Activated naive CD4-positive, alpha-beta T cell treated with Interleukin-2 at 50 U/mL for 16 hours (primary cell): ENCODE results near the gene MAP7.
"Not testable (repeated sequence)": the region's sequence is repeated elsewhere in the genome, so short reads cannot be mapped to it uniquely, and the experiment has no call there.

Source experiments
- DNase-seq: peaks from one replicate; pipeline ENCODE4 v3.0.0-alpha.2; 2020

The MAP7 gene

GRCh38 chr6:136465766-136466303 is 84.4 kb downstream of the MAP7 start:
- no peak for DNase-seq

- no peak for DNase-seq
Observed at GRCh38 chr6:136464874-136465273, 85.3 kb downstream of the MAP7 start.

- DNase-seq: no peak
Observed at GRCh38 chr6:136464148-136464547, 86.1 kb downstream of the MAP7 start.

GRCh38 chr6:136463743-136464142 is 86.5 kb downstream of the MAP7 start:
- no peak for DNase-seq

DNA sequence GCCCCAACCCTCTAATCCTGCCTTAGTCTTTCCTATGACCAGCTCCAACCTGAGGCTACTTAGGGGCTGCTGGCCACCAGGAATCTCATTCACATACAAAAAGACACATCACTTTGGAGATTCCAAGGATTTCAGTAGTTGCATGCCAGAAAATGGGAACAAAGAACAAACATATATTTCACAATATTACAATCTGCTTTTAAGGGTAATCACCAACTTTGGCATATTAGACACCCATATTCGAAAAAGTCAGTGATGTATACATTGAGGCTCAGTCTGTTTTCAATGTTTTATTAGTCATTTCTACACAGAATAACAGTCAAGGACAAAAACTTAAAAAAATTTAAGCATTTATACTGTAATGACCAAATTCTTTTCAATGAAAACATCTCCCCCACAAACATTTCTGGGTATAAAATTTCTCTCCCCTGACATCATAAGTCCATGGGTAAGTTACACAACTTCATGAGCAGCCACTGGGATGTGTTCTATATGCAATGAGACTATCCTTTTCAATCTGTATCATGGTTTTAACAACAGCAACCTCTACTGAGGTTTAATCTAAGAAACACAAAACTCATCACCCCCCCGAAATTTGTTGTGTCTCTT is 103.5 kb downstream of the MAP7 start:
- no peak for DNase-seq

GRCh38 chr6:136446145-136446544 is 104.1 kb downstream of the MAP7 start:
- DNase-seq: no peak

GRCh38 chr6:136445063-136445462 is 105.2 kb downstream of the MAP7 start:
- no peak for DNase-seq

GRCh38 chr6:136440203-136440602 is 110.0 kb downstream of the MAP7 start:
- no peak for DNase-seq

GRCh38 chr6:136439514-136440190 is 110.6 kb downstream of the MAP7 start:
- no peak for DNase-seq

- DNase-seq: no peak
Observed at GRCh38 chr6:136438441-136438840, 111.8 kb downstream of the MAP7 start.

- no peak for DNase-seq
Observed at GRCh38 chr6:136437246-136437645, 113.0 kb downstream of the MAP7 start.

DNA sequence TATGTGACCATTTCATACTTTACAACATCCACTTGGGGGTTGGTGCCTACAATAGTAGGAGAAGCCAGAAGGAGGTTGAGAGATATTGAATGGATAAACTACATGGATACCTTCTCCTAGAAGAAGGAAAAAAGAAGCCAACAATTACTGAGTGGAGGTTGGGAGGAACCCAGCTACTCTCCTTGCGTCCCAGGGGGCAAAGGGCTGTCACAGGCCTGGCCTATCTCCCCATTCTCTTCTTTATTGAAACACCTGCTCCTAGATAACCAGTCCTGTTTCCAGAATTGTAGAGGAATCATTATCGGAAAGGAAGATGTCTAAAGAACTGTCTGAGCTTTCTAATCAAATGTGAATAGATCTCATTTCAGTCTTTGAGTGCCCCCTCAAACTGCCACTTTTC is 115.1 kb downstream of the MAP7 start:
- DNase-seq: no peak

- not testable (repeated sequence) for DNase-seq
Observed at GRCh38 chr6:136431306-136431705, 118.9 kb downstream of the MAP7 start.

GRCh38 chr6:136429264-136430065 is 120.8 kb downstream of the MAP7 start:
- DNase-seq: no peak

DNA sequence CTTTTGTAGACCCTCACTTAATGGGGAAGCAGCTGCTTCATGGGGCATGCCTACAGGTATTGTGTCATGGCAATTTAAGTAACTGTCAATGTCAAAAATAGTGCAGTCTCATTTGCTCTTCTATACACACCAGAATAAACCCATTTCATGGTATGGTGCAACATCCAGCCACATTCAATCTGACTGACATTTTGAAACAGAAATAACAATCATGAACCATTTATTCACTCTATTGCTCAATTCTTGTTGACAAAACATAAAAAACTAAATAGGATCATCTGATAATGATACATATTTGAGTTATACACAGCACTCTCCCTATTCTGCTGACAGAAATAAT is 122.9 kb downstream of the MAP7 start:
- no peak for DNase-seq

DNA sequence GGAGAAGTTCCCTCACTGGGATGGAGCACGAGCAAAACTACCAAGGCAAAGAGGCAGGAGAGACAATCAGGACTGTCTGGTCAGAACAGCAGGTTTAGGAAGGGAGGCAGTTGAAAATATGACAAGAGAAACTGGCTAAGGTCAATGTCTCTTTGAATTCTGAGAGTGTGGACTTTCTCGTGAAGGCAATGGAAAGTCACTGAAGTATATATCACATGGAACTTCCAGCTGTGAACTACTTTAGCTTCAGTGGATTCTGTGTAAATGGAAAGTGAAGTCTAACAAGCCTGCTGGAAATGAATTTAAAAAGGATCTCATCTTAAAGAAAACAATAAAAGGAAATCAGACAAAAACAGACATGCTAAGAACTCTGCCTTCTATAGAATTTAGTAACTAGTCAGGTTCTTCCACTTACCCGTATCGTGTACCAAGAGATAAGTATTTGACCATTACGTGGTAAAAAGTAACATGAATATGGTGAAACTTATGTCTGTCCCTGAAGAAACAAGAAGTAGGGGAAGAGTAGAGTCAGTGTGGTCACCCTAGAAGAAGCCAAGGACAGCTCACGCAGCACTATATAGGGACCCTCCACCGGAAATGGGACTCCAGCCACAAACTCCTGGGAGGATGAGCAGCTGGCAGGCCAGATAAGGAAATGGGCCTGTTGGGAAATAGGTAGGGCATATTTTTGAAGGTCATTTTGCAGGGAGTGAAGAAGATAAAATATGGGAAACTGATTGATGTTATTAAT is 123.4 kb downstream of the MAP7 start:
- DNase-seq: no peak

DNA sequence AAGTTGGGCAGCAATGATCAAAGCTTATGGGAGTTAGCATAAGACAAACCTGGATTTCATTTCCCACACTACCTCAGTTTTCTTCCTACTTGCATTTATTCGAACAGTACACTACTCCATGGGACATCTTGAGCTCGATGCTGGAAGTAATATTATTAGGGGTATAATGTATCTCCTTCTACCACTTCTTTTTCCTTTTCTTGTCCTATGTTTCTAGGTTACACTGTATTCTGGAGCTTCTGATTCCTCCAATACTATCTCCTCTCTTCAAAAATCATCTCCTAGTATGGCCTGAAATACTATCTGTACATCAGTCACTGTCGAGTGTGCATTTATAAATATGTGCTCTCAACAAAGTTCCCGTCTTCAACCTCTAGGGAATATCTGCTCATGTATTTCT is 124.4 kb downstream of the MAP7 start:
- DNase-seq: no peak

DNA sequence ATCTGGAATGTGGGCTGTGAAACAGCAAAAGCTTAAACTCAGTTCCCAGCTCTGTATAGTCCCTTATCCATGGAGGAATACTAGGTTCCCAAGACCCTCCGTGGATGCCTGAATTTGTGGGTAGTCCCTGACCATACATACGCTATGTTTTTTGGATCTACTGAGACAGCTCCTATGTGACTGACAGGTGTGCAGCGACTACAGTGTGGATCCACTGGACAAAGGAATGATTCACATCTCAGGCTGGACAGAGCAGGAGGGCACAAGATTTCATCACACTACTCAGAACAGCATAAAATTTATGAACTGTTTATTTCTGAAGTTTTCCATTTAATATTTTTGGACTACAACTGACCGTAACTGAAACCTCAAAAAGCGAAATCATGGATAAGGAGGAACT is 125.3 kb downstream of the MAP7 start:
- no peak for DNase-seq

DNA sequence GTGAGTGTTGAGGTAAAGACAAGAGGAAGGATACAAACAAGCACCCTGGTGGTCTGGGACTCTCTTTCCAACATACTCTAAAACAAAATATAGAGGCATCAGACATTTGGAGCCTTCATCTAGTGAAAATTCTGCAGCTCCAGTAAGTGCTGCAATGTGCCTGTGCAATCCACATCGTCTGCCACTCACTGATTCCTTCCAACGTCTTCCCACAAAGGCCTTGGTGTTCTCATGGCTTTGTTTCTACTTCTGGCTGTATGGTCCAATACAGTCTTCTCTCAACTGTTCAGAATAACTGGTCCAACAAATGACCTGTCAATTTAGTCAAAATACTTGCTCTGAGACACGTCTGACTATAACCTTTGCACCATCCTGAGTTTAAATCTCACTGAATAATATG is 125.8 kb downstream of the MAP7 start:
- DNase-seq: no peak

DNA sequence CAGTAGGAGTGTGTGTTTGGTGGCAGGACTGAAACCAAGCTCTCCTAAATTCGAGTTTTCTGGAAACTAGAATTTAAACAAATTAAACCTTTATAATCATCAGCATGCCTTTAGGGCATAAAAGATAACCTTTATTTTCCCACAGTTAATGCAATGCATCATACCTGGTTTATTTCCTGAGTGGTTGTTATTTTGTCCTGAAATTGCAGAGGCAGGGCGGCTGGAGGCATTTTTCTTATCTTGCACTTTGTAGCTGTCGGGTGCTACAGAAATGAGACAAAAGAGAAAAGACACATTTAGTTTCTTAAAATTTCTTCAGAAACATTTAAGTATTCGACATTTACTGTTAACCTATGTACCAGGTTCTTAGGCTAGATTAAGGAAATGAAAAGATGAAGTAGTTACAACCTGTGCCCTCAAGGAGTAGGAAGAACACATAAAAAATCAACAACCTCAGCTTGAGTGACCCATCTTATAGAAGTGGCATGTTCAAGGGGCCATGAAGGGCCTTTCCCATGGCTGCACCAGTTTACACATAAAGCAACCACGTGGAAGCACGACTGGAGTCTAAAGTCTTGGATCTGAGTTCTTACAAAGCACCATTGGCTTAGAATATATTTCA is 128.6 kb downstream of the MAP7 start:
- DNase-seq: no peak

DNA sequence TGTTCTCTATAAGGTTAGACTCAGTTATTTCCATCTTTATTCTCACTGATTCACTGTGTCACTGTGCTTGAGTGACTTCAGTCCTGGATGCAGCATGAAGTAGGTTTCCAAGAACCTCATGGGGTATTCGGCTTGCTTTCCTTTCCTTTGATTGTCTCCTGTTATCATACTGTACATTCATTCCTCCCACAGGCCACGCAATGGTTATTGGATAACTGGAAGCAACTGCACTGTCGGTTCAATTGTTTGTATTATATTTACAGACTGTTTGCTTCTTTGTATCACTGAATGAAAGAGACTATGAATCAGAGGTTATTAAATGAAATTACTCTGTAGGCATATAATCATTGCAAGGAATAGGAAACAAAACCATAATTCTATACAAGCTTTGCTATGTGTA is 129.4 kb downstream of the MAP7 start:
- no peak for DNase-seq

DNA sequence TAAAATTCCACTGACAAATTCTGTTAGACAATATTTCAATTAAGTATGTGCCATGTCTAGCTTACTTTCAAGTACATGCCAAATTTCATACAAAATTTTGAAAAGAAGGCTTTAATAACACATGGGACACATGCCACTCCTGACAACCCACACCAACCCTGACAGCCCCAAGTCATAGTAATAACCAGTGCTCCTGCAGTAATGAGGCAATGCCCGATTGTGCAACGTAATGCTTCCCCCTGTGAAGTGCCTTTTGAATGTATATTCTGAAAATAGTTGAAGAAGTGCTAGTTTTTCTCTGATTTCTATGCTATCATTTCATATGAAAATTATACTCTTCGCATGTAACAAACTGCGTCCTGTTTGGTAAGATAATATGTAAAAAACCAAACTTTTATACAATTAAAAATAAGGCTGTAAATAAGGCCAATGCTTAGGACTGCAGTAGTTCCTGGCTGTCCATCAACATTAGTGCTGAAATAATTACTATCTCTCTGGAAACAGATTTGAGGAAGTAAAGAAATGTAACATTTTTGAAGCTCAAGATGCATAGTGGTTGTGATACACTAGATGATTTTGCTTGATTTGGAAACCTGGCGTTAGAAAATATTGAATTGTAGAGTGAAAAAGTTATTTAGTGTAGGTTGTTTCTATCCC is 134.7 kb downstream of the MAP7 start:
- no peak for DNase-seq
